NCI-H526 treated with DMSO at 0.1 percent for 48 hours (cell line): Measurements from ENCODE around the gene RSU1.

Source experiments
- DNase-seq: peaks from one replicate; lab custom pipeline; 2025; lab: John Stamatoyannopoulos, UW

Gene RSU1

DNA sequence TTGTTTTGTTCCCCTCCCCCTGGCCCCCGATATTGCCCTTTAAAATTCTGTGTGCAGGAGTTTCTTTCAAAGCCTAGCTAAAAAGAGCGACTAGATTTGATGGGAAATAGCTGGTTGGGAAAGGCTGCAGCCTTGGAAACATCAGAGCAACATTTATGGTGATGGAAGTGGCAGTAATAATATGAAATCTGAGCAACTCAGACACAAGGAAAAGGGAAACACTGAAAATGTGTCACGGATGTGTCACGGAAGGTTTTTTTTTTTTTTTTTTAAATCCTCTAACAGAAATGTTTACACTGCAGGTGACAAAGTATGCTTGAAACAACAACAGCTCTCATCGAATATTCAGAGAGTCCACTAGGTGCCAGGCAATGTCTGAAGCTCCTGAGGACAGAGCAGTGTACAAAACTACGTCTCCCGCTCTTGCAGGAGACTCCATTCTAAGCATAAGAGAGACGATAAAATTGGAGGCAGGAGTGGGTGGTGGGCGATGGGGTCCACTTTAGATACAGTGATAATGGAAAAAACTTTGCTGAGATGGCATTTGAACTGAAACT is 143.0 kb downstream of the RSU1 start:
- no peak for DNase-seq

DNA sequence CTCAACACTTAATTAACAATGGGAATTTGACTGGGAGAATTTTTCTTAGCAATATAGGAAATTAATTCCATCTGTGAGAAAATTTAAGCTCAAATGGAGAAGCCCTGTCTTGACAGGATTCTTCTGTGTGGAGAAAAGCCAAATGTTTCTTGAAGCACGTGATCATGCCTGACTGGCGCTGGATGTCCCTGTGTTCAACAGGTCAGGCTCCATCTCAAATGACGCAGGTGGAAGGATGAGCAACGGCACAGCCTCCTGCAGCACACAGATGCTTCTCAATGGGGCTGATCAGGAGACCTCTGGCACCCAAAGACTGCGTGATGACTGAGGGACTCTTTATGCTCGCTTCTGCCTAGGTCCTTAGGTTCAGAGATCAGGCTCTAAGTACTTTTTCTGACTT is 143.8 kb downstream of the RSU1 start:
- no peak for DNase-seq

DNA sequence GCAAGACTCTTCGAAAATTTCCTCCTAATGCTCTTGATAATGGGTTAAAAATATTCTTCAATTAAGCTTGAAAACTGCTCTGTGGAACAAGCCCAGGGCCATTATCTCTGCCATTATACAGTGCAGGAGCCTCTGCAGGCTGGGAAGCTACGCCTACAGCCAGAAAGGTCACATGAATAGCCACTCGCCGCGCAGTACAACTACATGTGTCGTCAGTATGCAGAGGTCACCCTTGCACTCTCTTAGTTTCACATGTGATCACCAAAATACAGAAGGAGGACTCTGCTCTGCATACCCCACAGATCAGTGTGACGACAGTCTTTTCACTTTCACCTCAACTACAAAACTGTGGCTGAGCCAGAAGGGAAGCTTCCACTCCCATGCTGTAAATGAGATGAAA is 153.8 kb downstream of the RSU1 start:
- no peak for DNase-seq

DNA sequence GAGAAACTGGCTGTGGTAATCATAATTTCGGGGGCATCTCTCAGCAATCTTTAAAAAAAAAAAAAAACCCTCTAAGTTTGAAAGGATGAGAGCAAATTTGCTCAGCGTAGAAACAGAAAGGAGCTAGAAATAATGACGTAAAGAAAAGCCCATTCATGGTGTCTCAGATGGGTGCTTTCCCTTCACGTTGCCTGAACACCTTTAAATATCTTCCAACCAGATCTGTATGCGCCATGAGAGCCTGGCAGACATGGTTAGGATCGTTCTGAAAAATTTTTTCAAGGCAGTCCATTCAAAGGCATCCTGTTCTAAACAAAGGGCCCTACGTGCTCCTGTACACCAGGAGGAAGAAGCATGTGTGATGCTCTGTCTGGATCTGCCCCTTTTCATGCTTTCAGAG is 154.3 kb downstream of the RSU1 start:
- DNase-seq: no peak

DNA sequence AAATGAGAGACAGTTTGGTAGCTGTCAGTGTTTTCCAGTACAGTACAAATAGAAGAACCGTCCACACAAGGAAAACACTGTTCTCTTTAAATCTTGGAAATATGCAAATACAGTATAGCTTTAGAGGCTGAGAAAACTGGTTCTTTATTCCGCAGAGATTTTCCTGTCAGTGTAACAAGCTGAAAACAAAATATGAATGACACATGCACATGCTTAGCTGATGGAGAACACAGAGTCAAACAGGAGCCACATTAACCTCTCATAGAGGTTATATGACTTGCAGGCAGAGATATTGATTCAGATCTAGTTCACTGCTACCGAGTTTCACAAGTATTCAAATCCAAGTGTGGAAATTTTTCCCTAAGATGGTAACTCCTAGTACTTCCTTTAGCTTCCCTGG is 160.3 kb downstream of the RSU1 start:
- peak; percentile 61 for DNase-seq

DNA sequence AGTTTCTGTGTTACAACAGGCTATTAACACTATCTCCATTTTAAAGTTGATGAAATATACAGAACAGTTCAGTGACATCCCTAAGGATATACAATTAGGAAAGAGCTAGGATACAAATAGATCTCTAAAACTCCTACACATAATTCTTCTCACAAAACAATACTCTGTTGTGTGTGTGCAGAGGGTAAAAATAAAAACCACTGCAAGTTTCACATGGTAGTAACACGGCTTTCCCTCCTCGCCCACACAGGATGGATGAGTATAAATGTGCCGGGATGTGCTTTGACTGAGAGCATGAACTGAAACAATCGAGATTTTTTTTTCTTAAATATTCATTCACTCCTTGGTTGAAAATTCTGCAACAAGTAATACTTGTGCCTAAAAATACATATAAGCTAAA is 164.0 kb downstream of the RSU1 start:
- DNase-seq: no peak

DNA sequence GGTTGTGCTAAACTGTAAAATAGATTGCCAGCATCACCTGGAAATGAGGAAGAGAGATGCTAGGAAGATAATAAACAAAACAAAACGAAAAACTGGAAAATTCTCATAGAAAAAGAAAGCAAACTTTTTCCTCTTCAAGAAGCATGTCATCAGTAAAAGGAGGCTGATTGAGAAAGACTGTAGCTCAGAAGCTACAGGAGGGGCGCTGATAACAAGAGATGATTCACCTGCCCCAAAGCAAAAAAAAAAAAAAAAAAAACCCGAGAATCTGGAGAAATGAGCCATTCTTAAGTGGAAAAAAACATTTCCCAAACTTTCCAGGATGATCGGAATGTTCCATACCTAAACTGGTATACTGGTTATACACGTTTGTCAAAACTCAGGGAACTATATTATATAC is 165.1 kb downstream of the RSU1 start:
- DNase-seq: no peak

DNA sequence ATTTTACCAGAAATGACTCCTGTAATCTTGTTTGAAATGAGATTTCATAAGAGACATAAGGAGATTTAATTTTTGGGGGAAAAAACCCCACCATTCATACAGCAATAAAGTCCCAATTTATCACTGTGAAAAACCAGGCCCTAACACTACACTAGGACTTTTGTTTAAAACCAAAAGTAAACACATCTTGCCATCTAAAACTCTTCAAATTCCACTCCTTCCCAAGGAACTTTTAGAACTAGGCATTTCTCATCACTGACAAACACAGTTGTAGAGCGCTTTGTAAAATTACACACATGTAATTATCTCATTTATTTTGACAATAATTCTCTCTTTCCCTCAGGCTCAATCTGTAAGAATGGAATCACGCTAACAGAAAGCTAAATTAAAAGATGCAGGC is 167.5 kb downstream of the RSU1 start:
- no peak for DNase-seq

DNA sequence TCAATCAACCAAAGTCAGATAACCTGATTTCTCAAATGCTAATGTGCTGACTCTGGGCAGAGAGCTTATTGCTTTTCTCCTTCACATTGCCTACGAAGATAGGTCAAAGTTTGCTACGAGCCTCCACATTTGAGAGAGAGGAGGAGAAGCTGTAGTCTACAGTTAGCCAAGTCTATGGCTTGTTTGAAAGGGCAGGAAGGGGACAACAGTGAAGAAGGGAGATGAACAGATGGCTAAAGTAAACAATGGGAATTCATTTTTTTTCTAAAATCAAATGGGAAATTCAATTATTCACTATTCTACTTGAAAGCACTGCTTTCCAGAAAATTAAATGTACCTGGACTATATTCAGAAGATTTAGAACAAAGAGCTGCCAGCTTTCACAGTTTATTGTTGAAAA is 168.9 kb downstream of the RSU1 start:
- DNase-seq: no peak

DNA sequence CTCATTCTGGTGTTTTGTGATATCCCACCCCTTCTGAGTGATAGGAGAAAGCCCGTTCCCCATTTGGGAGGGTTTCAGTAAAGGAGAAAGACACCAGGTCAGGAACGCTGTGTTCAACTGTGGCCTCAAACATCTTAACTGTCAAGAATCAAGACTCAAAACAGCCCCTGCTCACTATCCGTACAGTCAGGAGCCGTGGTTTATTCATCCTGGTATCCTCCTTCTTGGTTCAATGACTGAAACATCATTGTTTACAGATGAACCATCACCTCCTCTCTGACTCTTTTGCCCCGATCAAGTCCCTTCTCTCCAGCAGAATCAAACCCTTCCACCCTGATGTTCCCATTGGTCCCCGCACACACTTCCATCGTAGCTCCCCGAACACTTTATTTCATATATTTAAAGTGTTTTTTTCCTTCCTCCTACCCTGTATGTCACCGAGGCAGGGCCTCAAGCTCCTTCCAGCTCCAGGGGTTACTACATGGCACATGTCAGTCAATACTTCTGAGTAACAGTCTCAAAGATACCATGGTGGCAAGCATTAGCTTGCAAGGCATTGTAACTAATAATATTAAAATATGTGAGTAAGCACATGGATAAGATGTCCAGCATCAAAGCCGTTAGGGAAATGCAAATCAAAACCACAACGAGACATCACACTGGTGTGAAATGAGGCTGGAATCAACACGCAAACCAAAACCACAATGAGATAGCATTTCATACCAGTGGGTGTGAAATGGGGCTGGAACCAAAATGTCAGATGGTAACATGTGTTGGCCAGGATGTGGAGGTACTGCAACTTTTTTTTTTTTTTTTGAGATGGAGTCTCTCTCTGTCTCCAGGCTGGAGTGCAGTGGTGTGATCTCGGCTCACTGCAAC is 170.8 kb downstream of the RSU1 start:
- DNase-seq: peak; percentile 26

DNA sequence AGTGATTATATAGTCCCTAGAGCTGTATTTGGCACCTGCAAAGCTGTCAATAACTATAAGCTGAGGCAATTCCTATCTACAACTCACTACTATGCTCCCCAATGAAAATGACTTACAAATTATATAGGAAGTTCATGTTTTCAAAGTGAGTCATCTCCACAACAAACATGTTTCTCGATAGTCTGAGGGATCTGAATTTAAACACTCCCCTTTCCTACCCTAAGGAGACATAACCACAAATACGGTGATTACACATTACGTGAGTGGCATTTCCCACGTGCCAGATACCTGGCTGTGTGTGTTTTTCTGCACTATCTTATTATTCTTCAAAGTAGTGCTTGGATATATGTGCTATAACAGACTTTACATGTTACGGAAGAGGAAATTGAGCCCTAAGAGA is 173.1 kb downstream of the RSU1 start:
- no peak for DNase-seq

DNA sequence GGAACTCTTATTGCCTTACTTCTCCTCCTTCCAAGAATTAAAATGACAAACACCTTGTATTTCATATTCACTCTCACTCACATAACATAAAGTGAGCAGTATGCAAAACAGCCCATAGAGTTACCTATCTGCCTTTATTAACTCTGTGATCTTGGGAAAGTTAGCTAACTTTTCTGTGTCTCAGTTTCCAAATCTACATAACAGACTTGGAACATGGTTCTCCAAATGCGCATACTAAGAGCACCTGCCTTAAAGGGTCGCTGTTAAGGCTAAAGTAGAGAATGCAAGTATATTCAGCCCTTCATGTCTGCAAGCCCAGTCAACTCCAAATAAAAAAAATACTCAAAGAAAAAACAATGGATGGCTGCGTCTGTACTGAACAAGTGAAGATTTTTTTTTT is 173.7 kb downstream of the RSU1 start:
- DNase-seq: no peak

DNA sequence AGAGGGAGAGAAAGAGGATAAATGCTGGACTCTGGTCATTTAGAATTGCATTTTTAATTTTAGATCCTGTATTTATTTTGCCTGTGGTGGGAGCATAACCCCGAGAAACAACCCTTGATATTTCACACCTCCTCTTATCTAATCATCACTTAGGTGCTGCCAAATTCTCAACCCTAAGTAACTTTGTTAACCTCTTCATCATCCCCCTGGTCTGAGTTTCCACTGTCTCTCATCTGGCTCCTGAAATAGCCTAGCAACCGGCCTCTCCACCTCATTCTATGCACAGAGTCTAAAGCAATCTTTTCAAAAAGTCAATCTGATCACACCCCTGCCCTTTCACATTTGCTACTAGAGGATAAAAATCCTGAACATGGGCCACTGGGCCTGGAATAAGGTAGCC is 177.1 kb downstream of the RSU1 start:
- DNase-seq: no peak

DNA sequence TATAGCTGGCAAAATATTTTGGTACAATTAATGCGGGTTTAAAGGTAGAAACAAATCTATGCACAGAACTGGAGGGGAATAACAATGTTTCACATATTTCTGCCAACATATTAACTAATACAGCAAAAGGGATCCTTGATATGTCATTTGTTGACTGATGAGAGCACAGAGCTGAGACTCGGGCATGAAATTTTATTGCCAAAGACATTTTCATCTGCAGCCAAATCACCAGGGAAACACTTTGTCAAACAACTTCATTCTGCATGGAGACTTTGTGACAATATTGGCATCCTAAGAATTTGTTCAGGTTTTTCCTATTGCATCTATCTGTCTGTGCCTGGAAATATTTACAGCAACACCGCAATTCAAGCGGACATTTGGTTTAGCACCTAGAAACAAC is 177.8 kb downstream of the RSU1 start:
- DNase-seq: no peak

DNA sequence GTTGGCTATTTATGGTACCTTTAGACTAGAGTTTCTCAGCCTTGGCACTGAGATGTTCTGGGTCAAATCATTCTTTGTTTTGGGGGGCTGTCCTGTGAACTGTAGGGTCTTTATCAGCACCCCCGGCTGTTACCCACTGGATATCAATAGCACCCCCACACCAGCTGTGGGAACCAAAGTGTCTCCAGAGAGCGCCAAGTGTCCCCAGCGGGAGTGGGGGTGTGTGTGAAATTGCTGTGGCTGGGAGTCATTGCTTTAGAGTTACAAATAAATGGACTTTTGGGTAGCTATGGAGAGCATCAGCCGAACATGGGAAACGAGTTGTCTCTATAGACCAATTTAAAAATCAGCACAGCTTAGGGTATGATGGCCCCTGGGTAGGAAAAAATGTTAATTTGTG is 184.2 kb downstream of the RSU1 start:
- no peak for DNase-seq

DNA sequence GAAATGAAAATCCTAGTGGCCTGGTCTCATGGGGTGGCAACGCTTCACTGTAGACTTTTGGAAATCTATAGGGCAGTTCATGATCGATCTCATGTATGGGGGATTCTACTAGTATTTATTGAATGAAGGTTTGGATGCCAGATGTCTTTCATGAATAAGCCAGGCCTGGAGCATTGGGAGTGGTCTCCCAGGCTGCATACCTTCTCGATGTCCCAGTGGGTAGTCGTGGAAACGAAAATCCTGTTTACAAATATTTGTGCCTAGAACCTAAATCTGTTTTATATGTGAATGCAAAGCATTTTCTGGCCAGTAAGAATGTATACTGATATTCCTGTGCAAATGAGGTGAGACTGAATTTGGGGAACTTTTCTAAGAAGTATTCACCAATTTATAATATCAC is 190.5 kb downstream of the RSU1 start:
- DNase-seq: no peak

DNA sequence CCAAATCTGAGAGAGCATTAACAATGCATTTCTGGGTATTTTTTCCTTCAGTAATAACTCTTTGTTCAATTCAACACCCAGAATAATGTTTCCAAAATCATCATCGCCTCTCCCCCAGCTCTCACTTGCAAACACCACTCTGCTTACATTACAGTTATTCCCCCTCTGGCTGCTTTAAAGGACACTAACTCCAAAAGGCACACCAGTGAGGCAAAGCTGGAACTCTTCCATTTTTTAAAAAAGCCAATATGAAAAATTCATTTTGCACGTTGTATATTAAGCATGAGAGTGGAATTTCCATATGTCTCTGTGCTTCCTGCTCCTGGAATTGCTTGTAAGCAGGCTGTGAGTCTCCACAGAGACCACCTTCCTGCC is 204.3 kb downstream of the RSU1 start:
- DNase-seq: no peak

DNA sequence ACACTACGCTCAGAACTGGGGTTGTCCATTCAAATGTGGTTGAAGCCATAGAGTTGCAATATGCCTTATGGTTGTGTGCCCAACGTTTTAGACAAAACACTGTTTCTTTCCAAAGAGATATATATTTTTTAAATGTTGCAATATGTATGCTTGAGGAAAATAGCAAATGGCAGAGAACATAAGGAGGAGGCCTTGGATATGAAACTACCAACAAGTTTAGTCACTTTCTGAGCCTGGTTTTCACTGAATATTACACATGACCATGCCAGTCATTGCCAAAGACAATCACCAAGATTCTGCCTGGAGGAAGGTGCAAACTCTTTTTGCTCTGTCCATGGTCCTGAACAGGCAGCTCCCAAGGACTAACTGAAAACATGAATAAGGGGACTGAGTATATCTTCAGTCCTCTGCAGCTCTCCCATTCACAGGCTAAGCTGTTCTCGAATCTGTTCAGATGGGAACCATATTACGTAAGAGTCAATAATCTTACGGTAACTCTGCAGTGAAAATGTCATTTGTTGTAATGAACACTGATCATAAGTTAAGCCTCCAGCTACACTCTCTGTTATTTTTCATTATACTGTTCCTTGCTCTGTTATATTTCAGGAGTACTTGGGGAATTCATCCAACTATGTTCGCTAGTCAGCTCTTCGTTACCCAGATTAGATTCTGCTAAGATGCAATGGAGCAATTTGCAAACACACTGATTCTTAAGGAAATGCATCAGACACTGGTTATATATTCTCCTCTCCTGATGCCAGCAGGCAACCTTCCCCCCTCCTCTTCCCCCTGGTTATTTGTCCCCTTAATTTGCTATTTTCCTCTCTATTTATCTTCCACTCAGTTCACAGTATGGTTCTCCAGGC is 204.9 kb downstream of the RSU1 start:
- no peak for DNase-seq

DNA sequence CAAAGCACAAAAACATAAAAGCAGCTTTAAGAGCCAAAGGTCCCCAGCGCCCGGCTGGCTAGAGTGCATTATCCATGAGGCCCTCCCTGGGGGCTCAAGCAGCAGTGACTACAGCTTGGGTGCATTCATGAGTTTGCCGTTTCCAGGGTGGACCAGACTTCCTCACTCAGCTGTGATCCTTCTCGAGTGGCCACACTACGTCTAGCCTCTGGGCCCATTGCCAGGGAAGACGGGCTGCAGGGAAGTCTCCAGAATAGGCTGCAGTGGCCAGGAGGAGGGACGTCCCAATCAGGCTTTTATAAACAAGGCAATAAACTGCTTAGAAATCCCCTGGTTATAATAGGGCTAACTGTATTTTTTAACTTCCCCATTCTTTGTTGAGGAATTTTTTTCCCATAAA is 206.2 kb downstream of the RSU1 start:
- DNase-seq: no peak

DNA sequence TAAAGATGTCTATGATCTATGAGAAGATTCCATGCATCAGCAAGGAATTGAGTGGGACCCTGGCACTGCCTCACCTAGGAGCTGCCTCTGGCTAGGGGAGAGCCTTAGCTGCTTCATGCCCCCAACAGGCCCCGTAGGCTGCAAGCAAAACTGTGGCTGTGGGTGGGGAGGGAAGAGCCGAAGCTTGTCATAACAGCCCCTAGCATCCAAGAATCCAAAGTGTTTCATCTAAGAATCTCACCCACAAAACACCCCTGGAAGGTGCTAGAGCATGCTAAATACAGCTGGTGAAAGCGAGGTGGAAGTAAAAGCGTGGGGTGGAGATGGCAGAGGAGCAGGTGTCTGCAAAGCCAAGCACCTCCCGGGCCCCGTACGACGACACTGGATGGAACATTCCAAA is 208.0 kb downstream of the RSU1 start:
- no peak for DNase-seq

DNA sequence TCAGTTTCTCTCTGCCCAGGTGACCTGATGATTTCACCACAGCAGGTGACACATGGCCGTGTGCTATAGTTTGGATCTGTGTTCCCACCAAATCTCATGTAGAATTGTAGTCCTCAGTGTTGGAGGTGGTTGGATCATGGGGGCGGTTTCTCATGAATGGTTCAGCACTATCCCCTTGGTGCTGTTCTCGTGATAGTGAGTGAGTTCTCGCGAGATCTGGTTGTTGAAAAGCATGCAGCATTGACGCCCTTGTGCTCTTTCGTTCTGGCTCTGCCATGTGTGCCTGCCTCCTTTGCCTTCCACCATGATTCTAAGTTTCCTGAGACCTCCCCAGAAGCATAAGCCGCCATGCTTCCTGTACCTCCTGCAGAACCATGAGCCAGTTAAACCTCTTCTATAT is 210.3 kb downstream of the RSU1 start:
- DNase-seq: no peak

DNA sequence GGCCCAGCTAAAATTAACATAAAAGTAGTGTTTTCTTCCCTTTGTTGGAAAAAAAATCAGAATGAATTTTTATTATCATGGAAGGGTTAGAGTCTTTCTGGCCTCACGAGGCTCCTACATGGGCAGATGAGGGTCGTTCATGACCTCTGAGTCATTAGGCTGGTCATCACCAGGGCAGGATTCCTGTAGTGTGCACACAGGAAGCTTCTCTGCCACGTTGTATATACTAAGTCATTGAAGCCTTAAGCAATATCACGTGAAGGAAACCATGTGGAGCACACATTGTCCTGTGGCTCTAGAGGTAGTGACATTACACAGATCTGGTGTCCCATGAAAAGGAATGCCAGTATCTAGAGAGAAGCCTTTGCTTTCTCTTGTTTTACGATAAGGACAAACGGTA is 210.8 kb downstream of the RSU1 start:
- DNase-seq: no peak

DNA sequence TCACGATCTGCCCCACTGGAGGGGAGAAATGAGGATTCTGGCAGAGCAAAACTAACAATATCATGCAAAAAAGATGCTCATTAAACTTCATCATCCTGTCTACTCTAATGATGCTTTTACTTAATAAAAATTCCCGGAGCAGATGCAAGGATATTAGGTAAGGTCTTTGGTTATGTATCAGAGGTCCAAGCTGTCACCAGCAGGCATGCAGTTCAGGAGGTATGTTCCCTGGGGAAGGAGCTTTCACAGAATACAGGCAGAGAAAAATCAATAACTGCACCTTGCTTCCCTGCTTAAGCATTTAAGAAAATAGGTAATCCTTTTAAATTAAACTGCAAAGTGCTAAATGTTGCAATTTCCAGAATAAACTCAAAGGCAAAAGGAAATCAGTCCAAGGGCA is 213.9 kb downstream of the RSU1 start:
- no peak for DNase-seq
